HK-2 (cell line): ENCODE data around the gene RNFT2.
A peak's percentile ranks its signal among the peaks of the same experiment; 100 is the strongest.
"Not testable (repeated sequence)": the region's sequence is repeated elsewhere in the genome, so short reads cannot be mapped to it uniquely, and the experiment has no call there.

ENCODE experiments used
- DNase-seq: peaks from one replicate; pipeline ENCODE4 v3.0.0-alpha.2; 2018; ENCODE audit not compliant: unreplicated experiment

RNFT2 gene

DNA sequence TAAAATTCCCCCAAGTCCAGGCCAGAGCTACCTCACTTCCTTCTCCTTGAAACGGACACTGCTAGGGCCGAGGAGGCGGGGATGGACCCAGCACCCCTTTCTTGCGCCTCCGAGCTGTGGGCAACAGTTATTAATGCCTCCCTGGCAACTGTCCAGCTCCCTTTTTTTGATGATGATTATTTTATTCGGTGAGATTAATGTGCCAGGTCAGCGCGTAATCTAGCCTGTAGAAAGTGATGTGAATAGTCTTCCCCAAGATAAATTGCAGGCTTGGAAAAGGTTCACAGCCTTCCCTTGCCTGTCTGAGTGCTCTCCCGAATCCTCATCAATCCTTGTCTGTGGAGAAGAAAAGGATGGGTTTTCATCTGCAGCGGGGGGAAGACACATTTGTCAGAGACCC lies 54.3 kb downstream of the RNFT2 start:
- DNase-seq = no peak

DNA sequence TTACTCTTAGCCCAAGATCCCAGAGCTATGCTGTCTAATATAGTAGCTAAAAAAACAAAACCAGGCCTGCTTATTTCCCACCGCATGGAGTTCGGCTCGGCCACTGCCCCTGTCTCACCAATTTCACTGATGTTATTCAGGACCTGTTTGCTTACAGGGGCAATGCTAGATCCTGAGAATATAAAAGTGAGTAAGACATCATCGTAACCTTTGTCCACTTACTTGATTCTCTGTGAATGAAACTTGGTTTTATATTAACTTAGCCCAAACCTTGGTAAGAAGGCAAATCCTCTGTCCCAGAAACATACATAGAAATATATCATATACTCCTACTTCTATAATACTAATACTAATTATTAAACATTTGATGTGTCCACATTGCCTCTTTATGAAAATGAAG lies 56.6 kb downstream of the RNFT2 start:
- no peak for DNase-seq

DNA sequence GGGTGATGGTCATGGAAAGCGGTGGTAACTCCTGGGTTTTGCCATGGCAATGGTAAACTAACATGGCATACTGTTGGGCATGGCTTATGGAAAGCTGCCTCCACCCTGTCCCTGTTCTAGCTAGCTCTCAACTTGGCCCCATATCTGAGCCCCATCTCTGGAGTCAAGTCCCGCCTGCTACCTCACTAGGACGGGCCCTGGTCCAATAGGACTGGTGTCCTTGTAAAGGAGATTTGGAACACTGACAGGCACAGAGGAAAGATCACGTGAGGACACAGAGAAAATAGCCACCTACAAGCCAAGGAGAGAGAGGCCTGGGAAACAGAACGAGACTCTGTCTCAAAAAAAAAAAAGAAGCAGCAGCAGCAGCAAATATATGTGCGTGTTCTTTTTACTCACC lies 59.8 kb downstream of the RNFT2 start:
- DNase-seq = no peak

DNA sequence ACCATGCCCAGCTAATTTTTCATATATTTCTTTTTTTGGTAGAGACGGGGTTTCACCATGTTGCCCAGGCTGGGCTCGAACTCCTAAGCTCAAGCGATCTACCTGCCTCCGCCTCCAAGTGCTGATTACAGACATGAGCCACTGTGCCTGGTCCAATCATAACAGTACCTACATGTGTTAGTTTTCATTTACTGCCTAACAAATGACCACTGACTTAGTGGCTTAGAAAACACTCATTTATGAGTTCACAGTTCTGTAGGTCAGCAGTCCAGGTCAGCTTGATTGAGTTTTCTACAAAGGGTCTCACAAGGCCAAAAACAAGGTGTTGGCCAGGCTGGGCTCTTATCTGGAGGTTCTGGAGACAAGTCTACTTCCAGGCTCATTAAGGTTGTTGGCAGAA lies 60.6 kb downstream of the RNFT2 start:
- no peak for DNase-seq

DNA sequence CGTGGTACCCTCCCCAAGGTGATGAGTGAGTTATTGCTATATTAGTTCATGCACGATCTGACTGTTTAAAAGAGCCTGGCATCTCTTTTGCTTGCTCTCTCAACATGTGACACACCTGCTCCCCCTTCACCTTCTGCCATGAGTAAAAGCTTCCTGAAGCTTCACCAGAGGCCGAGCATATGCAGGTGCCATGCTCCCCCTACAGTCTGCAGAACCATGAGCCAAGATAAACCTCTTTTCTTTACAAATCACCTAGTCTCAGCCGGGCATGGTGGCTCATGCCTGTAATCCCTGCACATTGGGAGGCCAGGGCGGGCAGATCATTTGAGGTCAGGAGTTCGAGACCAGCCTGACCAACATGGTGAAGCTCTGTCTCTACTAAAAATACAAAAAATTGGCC lies 61.8 kb downstream of the RNFT2 start:
- no peak for DNase-seq

DNA sequence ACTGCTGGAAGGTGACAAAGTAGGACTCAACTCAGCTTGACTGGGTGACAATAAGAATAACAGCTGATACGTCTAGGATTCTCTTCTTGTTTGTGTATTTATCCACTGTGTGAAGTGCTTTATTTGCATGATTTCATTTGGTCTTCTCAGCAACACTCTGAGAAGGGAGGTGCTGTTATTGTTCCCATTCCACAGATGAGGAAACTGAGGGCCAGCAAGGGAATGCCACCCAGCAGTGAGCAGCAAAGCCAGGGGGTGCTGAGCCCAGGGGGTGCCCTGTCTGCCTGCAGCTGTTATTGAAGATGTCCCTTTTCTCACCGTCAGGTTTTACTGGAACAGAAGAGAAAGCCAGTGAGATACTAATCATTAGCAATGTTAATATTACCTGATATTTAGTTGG lies 62.8 kb downstream of the RNFT2 start:
- no peak for DNase-seq

DNA sequence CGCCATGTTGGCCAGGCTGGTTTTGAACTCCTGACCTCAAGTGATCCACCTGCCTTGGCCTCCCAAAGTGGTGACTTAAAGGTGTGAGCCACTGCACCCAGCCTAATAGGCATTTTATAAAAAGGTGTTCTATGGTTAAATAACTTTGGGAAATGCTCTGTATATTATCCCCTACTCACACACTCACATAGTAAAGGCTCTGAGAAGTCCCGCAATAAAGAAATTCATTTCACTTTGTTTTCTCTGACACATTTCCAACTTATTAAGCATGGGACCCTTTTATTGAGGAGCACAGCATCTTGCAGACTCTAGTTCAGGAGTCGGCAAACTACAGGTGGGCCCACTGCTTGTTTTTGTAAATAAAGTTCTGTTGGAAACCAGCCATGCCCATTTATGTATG lies 63.9 kb downstream of the RNFT2 start:
- no peak for DNase-seq

DNA sequence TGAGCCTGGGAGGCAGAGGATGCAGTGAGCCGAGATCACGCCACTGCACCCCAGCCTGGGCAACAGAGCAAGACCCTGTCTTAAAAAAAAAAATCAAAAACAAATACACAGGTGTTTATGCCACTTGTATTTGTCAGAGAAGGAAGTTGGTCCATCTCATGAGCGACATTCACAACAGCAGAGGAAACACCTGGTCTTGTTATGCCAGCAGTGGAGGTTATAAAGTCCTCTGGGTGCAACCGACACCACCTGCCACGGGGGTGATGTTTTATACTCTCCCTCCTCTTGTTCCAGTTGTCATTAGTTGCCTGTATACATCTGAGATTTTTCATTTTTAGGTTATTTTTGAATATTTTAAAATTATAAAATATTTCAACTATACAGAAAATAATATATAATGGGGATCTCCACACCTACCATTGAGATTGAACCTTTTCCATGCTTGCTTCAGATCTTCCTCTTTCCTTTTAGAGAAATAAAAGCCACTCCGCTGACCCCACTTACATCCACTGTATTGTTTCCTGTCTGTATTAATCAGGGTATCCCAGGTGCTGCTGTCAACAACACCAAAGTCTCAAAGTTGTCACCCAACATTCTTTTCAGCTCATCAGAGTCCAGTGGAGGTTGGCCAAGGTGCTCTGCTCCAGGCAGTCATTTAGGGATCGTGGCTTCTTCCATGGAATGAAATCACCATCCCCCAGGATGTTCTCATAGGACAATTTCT lies 65.1 kb downstream of the RNFT2 start:
- no peak for DNase-seq

DNA sequence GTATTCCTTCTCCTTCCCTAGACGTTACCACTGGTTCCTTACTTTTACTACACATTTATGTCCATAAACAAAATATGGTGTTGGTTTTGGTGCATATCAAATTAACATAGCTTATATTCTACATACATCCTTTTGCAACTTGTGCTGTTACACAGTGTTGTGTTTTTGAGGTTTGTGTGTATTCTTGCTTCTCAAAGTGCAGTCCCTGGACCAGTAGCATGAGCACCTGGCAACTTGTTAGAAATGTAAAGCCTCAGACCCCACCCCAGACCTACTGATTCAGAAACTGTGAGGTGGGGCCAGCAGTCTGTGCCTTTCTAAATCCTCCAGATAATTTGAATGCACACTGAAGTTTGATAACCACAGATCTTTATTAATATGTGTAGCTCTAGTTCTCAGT lies 65.9 kb downstream of the RNFT2 start:
- no peak for DNase-seq

DNA sequence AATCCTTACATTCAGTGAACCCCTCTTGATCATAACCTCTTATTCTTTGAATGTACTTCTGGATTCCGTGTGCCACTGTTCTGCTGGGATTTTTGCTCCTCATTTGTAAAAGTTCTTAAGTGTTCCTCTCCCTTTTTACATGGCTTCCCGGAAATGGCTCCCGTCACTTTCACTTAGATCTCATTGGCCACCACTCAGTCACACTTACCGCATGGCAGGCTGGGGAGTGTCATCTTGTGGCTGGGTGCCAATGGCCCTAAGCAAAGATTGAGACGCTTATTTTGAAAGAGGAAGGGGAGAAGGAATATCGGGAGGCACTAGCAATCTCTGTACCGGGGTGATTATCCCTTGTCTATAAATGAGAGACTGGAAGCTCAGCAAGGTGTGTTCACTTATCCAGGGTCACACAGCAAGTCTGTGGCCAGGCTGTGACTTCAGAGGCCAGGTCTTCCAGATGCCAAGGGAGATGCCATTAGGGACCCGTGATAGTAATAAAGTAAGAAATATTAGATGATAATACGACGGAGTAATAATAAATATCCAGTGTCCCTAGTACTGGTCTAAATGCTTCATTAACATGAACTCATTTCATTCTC lies 68.8 kb downstream of the RNFT2 start:
- no peak for DNase-seq

DNA sequence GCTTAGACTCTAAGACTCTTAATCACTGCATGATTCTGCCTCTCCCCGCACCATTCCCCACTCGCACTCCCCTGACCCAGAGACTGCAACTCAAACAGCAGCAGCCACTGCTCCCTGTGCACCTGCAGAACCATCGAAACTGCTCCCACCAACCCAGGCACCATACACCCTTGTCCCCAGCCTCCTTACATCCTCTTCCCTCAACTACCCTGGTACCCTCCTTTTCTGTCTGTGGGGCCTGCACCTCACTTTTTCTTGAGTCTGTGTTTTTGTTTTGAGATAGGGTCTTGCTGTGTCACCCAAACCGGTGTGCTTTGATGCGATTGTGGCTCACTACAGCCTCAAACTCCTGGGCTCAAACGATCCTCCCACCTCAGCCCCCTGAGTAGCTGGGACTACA lies 69.4 kb downstream of the RNFT2 start:
- no peak for DNase-seq

DNA sequence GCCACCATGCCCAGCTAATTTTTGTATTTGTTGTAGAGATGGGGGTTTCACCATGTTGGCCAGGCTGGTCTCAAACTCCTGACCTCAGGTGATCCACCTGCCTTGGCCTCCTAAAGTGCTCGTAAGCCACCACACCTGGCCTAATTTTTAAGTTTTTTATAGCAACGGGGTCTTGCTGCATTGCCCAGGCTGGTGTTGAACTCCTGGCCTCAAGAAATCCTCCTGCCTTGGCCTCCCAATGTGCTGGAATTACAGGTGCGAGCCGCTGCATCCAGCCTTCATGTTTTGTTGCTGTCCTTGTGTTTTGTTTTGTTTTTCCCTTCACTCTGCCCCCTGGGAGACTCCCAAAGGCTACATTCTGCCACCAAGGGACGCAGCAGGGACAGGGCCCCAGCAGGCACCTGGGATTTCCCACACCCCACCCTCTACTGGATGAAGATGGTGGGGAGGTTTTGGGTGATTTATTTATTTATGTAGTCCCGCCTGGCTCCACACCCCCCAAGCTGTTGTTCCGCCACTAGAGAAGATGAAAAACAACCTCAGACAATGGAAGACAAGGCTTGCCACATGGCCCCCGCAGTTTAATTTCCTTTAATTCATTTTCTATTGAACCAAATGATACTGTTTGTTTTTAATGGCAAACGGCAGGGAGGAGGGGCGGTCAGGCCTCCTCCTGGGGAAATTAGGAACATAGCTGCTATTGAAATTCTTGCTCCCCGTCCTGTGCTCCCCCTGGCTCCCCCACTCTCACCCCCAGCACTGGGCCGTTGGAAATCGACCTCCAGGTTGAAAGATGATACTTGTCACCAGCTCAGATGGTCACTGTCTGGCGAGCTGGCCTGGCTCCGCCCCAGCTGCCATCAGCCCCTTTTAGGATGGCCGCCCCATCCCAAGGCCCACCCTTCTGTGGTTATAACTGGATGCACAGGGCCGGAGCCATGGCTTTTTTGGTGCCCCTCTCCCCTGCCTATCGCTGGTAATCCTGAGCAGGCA lies 70.3 kb downstream of the RNFT2 start:
- no peak for DNase-seq

DNA sequence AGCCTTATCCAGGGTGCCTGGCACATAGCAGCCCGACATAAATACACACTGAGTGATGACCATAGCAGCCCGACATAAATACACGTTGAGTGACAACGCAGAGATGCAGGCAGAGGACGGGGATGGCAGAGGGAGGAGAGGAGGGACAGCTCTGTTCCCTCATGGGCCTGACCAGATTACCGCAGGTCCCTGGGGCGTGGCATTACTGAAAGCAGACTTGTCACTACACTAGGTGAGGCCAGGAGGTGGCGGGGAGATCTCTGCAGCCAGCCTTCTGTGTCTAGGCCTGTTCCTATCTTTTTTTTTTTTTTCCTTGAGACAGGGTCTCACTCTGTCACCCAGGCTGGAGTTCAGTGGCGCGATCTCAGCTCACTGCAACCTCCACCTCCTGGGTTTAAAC lies 74.1 kb downstream of the RNFT2 start:
- no peak for DNase-seq

DNA sequence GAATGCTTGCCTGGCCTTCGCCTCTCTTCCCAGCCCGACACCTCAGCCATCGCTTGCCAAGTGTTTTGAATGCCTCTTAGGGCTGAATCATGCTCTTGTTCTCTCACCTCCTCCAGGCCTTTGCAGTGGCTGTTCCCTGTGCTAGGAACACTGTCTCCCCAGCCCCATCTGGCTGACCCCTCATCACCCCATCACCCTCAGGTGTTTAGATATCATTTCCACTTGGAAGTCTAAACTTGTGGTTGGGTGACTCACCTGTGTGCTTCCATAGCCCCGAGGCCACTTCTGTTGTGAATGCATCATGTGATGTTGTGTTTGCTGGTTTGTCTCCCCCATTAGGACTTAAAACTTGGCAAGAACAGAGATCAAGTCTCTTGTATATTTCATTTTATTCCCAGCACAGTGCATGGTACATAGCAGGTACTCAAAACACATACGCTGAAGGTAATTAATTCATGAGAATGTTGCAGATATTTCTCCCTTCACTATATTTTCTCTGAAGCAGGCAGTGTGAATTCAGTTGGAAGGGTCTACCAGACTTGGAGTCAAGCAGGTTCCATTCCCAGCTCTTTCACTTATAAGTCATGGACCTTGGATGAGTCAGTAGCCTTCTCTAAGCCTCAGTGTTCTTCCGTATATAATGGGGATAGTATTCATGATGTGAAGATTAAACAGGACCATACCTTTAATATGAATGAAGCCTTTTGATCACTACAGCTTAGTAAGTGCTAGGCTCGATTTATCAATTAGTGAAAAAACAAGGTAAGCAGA lies 75.3 kb downstream of the RNFT2 start:
- DNase-seq = peak; percentile 15

DNA sequence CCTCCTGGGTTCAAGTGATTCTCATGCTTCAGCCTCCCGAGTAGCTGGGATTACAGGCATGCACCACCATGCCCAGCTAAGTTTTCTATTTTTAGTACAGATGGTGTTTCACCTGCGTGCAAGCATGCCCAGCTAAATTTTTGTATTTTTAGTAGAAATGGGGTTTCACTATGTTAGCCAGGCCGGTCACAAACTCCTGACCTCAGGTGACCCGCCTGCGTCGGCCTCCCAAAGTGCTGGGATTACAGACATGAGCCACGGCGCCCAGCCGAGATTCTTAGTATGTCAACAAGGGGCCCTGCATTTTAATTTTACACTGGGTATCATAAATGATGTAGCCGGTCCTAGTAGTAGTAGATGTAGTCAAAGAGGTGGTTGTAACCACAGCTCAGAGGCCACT lies 76.7 kb downstream of the RNFT2 start:
- DNase-seq = not testable (repeated sequence)

DNA sequence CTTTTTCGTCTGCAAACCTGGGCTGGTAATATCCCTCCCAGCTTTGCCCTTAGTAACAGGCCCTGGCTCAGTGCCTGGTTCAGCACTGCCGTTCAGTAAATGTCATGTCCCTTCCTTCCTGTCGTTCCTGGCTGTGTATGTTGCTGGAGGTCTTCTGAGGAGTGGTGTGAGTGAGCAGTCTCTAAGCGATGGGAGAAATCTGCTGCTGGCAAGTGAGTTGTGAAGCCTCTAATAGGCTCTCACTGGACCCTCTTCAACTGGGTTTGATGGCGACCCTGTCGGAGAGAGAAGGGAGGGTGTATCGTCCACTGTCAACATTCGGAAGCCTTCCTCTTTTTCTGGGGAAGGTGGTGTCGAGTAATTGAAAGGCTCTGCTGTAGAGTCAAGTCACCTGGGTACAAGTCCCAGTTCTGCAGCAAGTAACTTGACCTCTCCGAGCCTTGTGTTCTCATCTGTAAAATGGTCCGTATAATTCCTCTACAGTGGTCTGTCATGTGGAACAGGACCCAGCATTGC lies 80.3 kb downstream of the RNFT2 start:
- DNase-seq = peak; percentile 24

DNA sequence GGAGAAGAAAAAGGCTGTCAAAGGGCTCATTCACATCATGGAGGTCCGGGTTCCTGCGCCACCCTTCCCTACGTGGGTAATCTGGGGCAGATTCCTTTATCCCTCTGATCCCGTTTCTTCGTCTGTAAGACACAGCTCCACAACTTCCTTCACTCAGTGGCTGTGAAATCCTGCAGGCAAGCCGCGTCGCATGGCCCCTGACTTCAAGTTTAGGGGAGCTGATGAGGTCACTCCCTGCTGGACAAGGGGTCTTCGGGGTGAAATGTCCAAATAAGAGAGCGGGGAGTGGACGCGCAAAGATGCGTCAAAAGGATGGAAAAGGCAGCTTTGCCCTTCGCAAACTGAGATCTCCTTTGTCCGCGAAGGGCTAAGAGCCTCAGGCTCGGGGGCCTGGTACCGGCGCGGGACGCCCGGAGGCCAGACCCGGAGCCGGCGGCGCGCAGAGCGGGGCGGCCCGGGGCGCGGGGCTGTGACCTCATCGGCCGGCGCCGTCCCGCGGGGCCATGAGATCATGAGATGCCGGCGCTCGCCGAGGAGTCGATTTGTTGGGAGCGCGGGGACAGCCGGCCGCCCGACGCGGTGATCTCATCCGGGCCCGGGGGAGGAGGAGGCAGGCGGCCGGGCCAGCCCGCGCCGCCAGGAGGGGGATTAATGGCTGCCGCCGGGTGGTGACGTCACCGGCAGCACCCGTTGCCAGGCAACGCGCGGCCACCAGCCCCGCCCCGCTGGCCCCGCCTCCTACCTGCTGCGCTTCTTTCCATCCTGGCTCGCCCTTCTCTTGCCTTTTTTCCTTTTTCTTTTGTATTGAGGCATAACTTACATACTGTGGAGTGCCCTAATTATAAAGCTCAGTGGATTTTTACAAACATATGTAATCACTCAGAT lies 81.1 kb downstream of the RNFT2 start:
- peak; percentile 91 for DNase-seq

DNA sequence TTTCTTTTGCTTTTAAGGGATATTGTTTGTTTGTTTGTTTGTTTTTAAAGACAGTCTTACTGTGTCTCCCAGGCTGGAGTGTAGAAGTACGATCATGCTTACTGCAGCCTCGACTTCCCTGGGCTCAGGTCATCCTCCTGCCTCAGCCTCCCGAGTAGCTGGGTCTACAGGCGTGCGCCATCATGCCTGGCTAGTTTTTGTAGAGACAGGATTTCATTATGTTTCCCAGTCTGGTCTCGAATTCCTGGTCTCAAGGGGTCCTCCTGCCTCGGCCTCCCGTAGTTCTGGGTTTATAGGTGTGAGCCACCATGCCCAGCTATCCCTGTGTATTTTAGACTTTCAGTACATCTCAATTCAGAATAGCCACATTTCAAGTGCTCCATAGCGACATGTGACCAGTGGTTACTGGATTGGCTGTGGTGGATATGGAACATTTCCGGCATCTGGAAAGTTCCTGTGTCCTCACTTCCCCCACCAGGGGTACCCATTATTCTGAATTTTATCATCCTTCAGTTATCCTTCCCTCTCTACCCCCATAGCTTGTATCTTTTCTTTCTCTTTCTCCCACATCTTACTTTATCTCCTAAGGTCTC lies 82.0 kb downstream of the RNFT2 start:
- no peak for DNase-seq

DNA sequence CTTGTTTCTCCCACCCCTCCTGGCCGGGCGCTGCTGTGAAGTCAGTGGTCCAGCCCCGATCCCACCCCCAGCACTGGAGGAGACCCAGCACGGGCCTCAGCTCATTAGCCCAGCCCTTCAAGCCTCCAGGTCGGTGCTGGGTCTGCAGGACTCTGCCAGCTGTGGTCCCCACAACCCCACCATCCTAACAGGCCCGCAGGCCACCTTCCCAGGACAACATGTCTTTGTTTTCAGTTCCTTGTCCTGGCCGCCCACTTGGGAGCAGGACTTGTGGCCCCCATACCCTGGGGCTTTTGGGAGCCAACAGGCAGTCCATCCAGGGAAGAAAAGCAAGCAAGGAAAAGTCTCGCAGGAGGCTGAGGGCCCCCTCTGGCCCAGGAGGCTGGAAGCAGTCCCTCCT lies 83.2 kb downstream of the RNFT2 start:
- no peak for DNase-seq

DNA sequence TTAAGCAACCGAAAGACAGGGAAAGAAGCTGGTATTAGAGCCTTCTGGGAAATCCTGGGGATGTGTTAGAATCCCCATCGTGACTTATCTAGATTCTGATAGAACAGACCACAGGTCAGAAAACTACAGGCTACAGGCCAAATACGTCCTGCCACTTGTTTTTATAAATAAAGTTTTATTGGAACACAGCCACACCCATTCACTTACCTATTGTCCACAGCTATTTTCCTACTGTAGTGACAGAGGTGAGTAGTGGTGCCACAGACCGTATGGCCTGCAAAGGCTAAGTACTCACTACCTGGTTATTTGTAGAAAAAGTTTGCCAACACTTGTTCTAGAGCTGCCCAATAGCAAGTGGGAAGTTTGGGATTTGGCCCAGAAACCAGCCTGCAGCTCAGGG lies 89.3 kb downstream of the RNFT2 start:
- DNase-seq = no peak
